OCI-LY7 (cell line): ENCODE results near the gene PAPLN. TPM values are rescaled to one million over a fixed set of nuclear protein-coding genes. Genes with fewer than 3 reads are reported as not detected.

Experiments
- BruUV-seq: library from RNA; stranded (reverse); fragments of 400-500 nt; replicated peaks from 2 replicates; lab custom pipeline; 2021; lab: Mats Ljungman, UMichigan
- CTCF ChIA-PET: fragments of 300-600 bp; sonication (Branson Sonifier 250); formaldehyde crosslinking; loops from one replicate; lab custom pipeline; 2022; ENCODE audit warnings: antibody characterized with exemption; ENCODE audit not compliant: unreplicated experiment; lab: Charles Lee
- POLR2A ChIA-PET: fragments of 300-600 bp; sonication (Branson Sonifier 250); formaldehyde crosslinking; loops from one replicate; lab custom pipeline; 2022; ENCODE audit warnings: antibody characterized with exemption; lab: Charles Lee
- DNase-seq: peaks from one replicate; pipeline ENCODE4 v3.0.0-alpha.2; 2015; ENCODE audit warnings: low spot score
- H2AFZ ChIP-seq: fragments of 200-600 bp; sonication (generic), shearing (Covaris generic); 2 replicates; pipeline ENCODE4 v1.6.1; 2014; ENCODE audit warnings: mild to moderate bottlenecking, antibody characterized with exemption, low read length, moderate library complexity
- H3K27ac ChIP-seq: fragments of 200-600 bp; sonication (generic); 2 replicates; pipeline ENCODE4 v1.5.1; 2014; ENCODE audit warnings: mixed run types, low read depth, mild to moderate bottlenecking, moderate library complexity, low read length, inconsistent platforms; ENCODE audit not compliant: poor library complexity, severe bottlenecking
- H3K36me3 ChIP-seq: fragments of 200-600 bp; sonication (generic); 2 replicates; pipeline ENCODE4 v1.6.1; 2014; ENCODE audit warnings: mild to moderate bottlenecking, antibody characterized with exemption, low read length, moderate library complexity, mixed read lengths; ENCODE audit not compliant: insufficient read depth
- H3K4me1 ChIP-seq: fragments of 200-600 bp; sonication (generic); 2 replicates; pipeline ENCODE4 v1.5.1; 2014; ENCODE audit warnings: mild to moderate bottlenecking, low read length; ENCODE audit not compliant: insufficient read depth, poor library complexity, severe bottlenecking
- H3K4me2 ChIP-seq: fragments of 200-600 bp; sonication (generic); 2 replicates; pipeline ENCODE4 v1.6.1; 2014; ENCODE audit warnings: mild to moderate bottlenecking, low read length
- H3K4me3 ChIP-seq: fragments of 200-600 bp; sonication (generic); 2 replicates; pipeline ENCODE4 v1.5.1; 2014; ENCODE audit warnings: mild to moderate bottlenecking, low read depth, low read length; ENCODE audit not compliant: poor library complexity, severe bottlenecking
- H3K79me2 ChIP-seq: fragments of 200-600 bp; sonication (generic); 2 replicates; pipeline ENCODE4 v1.6.1; 2016; ENCODE audit warnings: low read depth, mild to moderate bottlenecking, low read length, moderate library complexity, mixed read lengths; ENCODE audit not compliant: insufficient read depth
- H3K9me2 ChIP-seq: fragments of 200-600 bp; sonication (generic); 2 replicates; pipeline ENCODE4 v1.6.1; 2016; ENCODE audit warnings: mild to moderate bottlenecking, low read length, mixed read lengths; ENCODE audit not compliant: insufficient read depth
- H3K9me3 ChIP-seq: fragments of 200-600 bp; sonication (generic); 2 replicates; pipeline ENCODE4 v1.6.1; 2014; ENCODE audit warnings: mild to moderate bottlenecking, mixed run types, low read length, mixed read lengths
- H4K20me1 ChIP-seq: fragments of 200-600 bp; sonication (generic); 2 replicates; pipeline ENCODE4 v1.6.1; 2014; ENCODE audit warnings: mild to moderate bottlenecking, antibody characterized with exemption, low read length, moderate library complexity, mixed read lengths; ENCODE audit not compliant: insufficient read depth
- CTCF ChIP-seq: fragments of 200-600 bp; sonication (generic); conservative IDR thresholded peaks from 2 replicates; pipeline ENCODE4 v1.5.1; 2014; ENCODE audit warnings: mild to moderate bottlenecking, antibody characterized with exemption, low read length, moderate library complexity, mixed read lengths
- EZH2phosphoT487 ChIP-seq: fragments of 200-600 bp; sonication (generic); IDR thresholded peaks from 2 replicates; pipeline ENCODE4 v1.6.1; 2018; ENCODE audit warnings: low read depth, borderline replicate concordance, mild to moderate bottlenecking, mixed run types, antibody characterized with exemption, low read length, moderate library complexity, mixed read lengths
- intact Hi-C: fragments of 100-400 bp; cut with micrococcal nuclease; formaldehyde crosslinking; loops from one replicate; pipeline ENCODE4 v1.10.0; 2022; ENCODE audit not compliant: unreplicated experiment
- total RNA-seq, 2 experiments: library from RNA; depleted of rRNA in 1 of 2; stranded (reverse); fragments of >200 nt in 1 of 2; shearing (Covaris generic) in 1 of 2; gene quantifications; 2 replicates each; pipeline ENCODE4 v1.2.3, GENCODE V29; 2014 to 2022

PAPLN gene
- total RNA-seq, 2 experiments from 2014 or later, result 4.0 to 9.0 TPM

DNA sequence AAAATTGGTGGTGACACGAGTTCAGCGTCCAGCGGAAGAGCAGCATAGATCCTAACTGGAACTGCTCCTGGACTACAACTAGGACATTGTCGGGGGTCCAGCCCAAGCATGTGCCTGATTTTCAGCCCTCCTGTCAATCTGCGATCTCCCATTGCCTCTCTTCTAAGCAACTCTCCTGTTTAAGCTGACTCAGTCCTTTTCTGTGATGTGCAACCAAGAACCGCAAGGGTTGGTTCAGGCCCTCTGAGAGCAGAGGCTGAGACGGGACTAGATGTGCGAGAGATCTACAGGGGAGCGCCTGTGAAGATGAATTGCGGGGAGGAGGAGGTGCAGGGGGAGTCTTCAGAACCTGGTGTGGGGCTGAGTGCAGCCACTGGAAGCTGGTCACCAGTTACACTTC, 3.7 kb upstream of the PAPLN start:
- no peaks in the 10 kb centered on the region for H3K36me3 ChIP-seq
- no peak for DNase-seq
- H3K4me1 ChIP-seq, result peaks cover 13% of the 10 kb centered on the region
- H4K20me1 ChIP-seq, result no peaks in the 10 kb centered on the region
- no peak overlapping the region for H3K4me3 ChIP-seq
- H3K4me2 ChIP-seq, result no peak overlapping the region
- H3K9me3 ChIP-seq, result no peaks in the 10 kb centered on the region
- ChIA-PET POLR2A (no interaction called here), CTCF (no interaction called here)
- BruUV-seq, result no TSS peak
- H2AFZ ChIP-seq, result no peak overlapping the region
- H3K79me2 ChIP-seq, result no peaks in the 10 kb centered on the region
- H3K9me2 ChIP-seq, result no peaks in the 10 kb centered on the region
- intact Hi-C loops, result no loop called here
- H3K27ac ChIP-seq, result no peak overlapping the region
- TF ChIP-seq CTCF, result no peak
- TF ChIP-seq EZH2phosphoT487, result no peak

DNA sequence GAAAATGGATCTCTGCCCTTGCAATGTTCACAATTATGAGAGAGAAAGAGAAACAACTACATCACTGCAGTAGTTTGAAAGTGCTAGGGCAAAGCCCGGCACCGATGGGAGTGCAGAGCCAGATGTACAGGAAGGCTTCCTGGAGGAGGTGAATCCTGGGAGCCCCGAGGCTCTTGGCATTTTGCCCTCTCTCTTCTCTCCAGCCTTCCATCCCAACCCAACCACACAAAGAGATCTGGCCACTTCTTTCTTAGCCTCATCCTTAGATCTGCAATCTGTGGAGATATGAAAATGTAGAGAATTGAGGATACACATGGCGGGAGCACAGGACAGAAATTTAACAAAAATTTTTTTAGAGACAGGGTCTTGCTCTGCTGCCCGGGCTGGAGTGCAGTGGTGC, 3.3 kb upstream of the PAPLN start:
- H3K4me1 ChIP-seq, result peaks cover 13% of the 10 kb centered on the region
- DNase-seq, result no peak
- TF ChIP-seq EZH2phosphoT487, result no peak
- no peak for TF ChIP-seq CTCF
- no peaks in the 10 kb centered on the region for H3K79me2 ChIP-seq
- no peak overlapping the region for H3K4me2 ChIP-seq
- no peaks in the 10 kb centered on the region for H3K9me2 ChIP-seq
- no peak overlapping the region for H3K27ac ChIP-seq
- intact Hi-C loops, result no loop called here
- no peaks in the 10 kb centered on the region for H4K20me1 ChIP-seq
- H3K9me3 ChIP-seq, result no peaks in the 10 kb centered on the region
- CTCF ChIA-PET, result no interaction called here
- BruUV-seq, result no TSS peak
- H2AFZ ChIP-seq, result no peak overlapping the region
- no peak overlapping the region for H3K4me3 ChIP-seq
- POLR2A ChIA-PET, result interaction anchor here (0.6 kb wide), 1 partner anchor 237 kb away, joined by 3 read pairs; no protein-coding TSS in a partner anchor
- H3K36me3 ChIP-seq, result no peaks in the 10 kb centered on the region

DNA sequence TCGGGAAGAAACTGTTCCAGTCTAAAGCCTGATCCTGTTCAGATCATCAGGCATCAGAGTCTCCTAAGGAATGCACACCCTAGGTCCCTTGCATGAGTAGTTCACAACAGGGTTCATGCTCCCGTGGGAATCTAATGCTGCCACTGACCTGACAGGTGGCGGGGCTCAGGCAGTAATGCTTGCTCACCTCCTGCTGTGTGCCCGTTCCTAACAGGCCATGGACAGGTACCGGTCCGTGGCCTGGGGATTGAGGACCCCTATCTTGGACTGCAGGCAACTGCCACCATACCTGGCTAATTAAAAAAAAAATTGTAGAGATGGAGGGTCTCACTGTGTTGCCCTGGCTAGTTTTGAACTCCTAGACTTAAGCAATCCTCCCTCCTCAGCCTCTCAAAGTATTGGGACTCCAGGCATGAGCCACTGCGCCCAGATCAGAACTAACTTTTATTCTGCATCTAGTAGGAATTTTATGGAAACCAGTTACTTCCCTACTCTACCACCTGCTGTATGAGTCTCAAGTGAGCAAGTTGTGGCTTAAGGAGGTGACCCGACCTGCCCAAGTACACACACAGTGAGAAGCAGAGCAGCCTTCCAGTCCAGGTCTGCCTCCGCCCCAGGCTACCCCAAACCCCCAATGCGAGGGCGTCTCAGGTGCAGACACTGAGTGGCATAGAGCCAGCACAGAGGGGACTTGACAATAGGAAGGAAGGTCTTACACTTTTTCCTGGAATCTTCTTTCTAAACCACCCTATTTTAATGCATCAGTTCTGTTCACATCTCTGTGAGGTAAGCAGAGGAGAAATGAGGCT, 2.5 kb upstream of the PAPLN start:
- Histone ChIP-seq H3K79me2 (no peaks in the 10 kb centered on the region), H2AFZ (no peak overlapping the region), H3K4me3 (no peak overlapping the region), H4K20me1 (no peaks in the 10 kb centered on the region), H3K27ac (no peak overlapping the region), H3K36me3 (no peaks in the 10 kb centered on the region), H3K4me2 (no peak overlapping the region), H3K9me3 (no peaks in the 10 kb centered on the region), H3K9me2 (no peaks in the 10 kb centered on the region), H3K4me1 (peaks cover 13% of the 10 kb centered on the region)
- TF ChIP-seq EZH2phosphoT487 (no peak), CTCF (no peak)
- no peak for DNase-seq
- BruUV-seq, result no TSS peak
- intact Hi-C loops, result no loop called here
- CTCF ChIA-PET, result no interaction called here
- POLR2A ChIA-PET, result interaction anchor here (0.6 kb wide), 1 partner anchor 236 kb away, joined by 3 read pairs; no protein-coding TSS in a partner anchor
